WTC11 (cell line): ENCODE measurements around the gene S100A8. TPM values are rescaled to one million over a fixed set of nuclear protein-coding genes. Genes with fewer than 3 reads are reported as not detected.

Source experiments
- ATAC-seq: fragments of 200-7000 bp; cut with Tn5 transposase; 2 replicates; pipeline ENCODE4 v1.10.0; 2021; ENCODE audit warnings: mild to moderate bottlenecking, moderate library complexity
- CTCF ChIA-PET: fragments of 300-600 bp; sonication (Branson Sonifier 250); formaldehyde crosslinking; loops from one replicate; lab custom pipeline; 2021; ENCODE audit warnings: antibody characterized with exemption; lab: Charles Lee
- POLR2A ChIA-PET: fragments of 350-600 bp; sonication (Branson Sonifier 250); formaldehyde crosslinking; loops from one replicate; lab custom pipeline; 2021; ENCODE audit warnings: antibody characterized with exemption; lab: Charles Lee
- DNase-seq: peaks from one replicate; pipeline ENCODE4 v3.0.0; 2021; ENCODE audit warnings: low spot score
- H3K27ac Mint-ChIP-seq: 2 replicates; pipeline ENCODE4 v1.8.0; 2021; ENCODE audit warnings: mixed read lengths
- H3K27me3 Mint-ChIP-seq: 2 replicates; pipeline ENCODE4 v1.8.0; 2021; ENCODE audit warnings: low read depth, mild to moderate bottlenecking, moderate library complexity, mixed read lengths
- H3K36me3 Mint-ChIP-seq: 2 replicates; pipeline ENCODE4 v1.8.0; 2021; ENCODE audit warnings: mixed read lengths
- H3K4me1 Mint-ChIP-seq: 2 replicates; pipeline ENCODE4 v1.8.0; 2022; ENCODE audit warnings: mixed read lengths
- H3K4me3 Mint-ChIP-seq: 2 replicates; pipeline ENCODE4 v1.8.0; 2021; ENCODE audit warnings: mild to moderate bottlenecking, moderate library complexity, mixed read lengths
- H3K9me3 Mint-ChIP-seq: 2 replicates; pipeline ENCODE4 v1.8.0; 2021; ENCODE audit warnings: mixed read lengths
- AR ChIP-seq: fragments of 250-450 bp; sonication (Bioruptor Pico); IDR thresholded peaks from 2 replicates; pipeline ENCODE4 v1.9.0; 2021; ENCODE audit warnings: mild to moderate bottlenecking
- ATF1 ChIP-seq: sonication (generic); formaldehyde crosslinking; IDR thresholded peaks from 2 replicates; pipeline ENCODE4 v1.8.1; 2023; ENCODE audit warnings: mild to moderate bottlenecking, moderate library complexity, missing genetic modification reagents
- ATF2 ChIP-seq: sonication (generic); formaldehyde crosslinking; IDR thresholded peaks from 2 replicates; pipeline ENCODE4 v1.8.1; 2022; ENCODE audit warnings: low read depth, missing genetic modification reagents, borderline replicate concordance
- E2F4 ChIP-seq: sonication (generic); formaldehyde crosslinking; IDR thresholded peaks from 2 replicates; pipeline ENCODE4 v1.8.1; 2022; ENCODE audit warnings: low read depth, mild to moderate bottlenecking, moderate library complexity, missing genetic modification reagents, borderline replicate concordance
- FOXK1 ChIP-seq: sonication (generic); formaldehyde crosslinking; IDR thresholded peaks from 2 replicates; pipeline ENCODE4 v1.8.0; 2022; ENCODE audit warnings: mild to moderate bottlenecking, moderate library complexity, missing genetic modification reagents
- FOXP1 ChIP-seq: sonication (generic); formaldehyde crosslinking; IDR thresholded peaks from 2 replicates; pipeline ENCODE4 v1.8.0; 2022; ENCODE audit warnings: missing genetic modification reagents, mild to moderate bottlenecking, moderate library complexity, borderline replicate concordance
- KAT7 ChIP-seq: sonication (generic); formaldehyde crosslinking; IDR thresholded peaks from 2 replicates; pipeline ENCODE4 v1.8.1; 2023; ENCODE audit warnings: missing genetic modification reagents, mild to moderate bottlenecking, borderline replicate concordance
- OVOL2 ChIP-seq: fragments of 250-450 bp; sonication (Bioruptor Pico); IDR thresholded peaks from 2 replicates; pipeline ENCODE4 v1.9.0; 2021; ENCODE audit warnings: mild to moderate bottlenecking, borderline replicate concordance
- RORB ChIP-seq: fragments of 250-450 bp; sonication (Bioruptor Pico); IDR thresholded peaks from 2 replicates; pipeline ENCODE4 v1.9.0; 2021; ENCODE audit warnings: mild to moderate bottlenecking
- SMAD3 ChIP-seq: sonication (generic); formaldehyde crosslinking; IDR thresholded peaks from 2 replicates; pipeline ENCODE4 v1.8.0; 2022; ENCODE audit warnings: missing genetic modification reagents, mild to moderate bottlenecking, borderline replicate concordance
- SMAD4 ChIP-seq: sonication (generic); formaldehyde crosslinking; IDR thresholded peaks from 2 replicates; pipeline ENCODE4 v1.8.0; 2022; ENCODE audit warnings: mild to moderate bottlenecking, missing genetic modification reagents
- SOX15 ChIP-seq: fragments of 250-450 bp; sonication (Bioruptor Pico); IDR thresholded peaks from 2 replicates; pipeline ENCODE4 v1.9.0; 2021; ENCODE audit warnings: mild to moderate bottlenecking
- USF1 ChIP-seq: sonication (generic); formaldehyde crosslinking; IDR thresholded peaks from 2 replicates; pipeline ENCODE4 v1.8.0; 2022; ENCODE audit warnings: mild to moderate bottlenecking, missing genetic modification reagents
- ZMAT4 ChIP-seq: fragments of 250-450 bp; sonication (Bioruptor Pico); IDR thresholded peaks from 2 replicates; pipeline ENCODE4 v1.9.0; 2021; ENCODE audit warnings: mild to moderate bottlenecking
- ZNF121 ChIP-seq: sonication (generic); formaldehyde crosslinking; IDR thresholded peaks from 2 replicates; pipeline ENCODE4 v1.8.0; 2023; ENCODE audit warnings: missing genetic modification reagents
- ZNF396 ChIP-seq: fragments of 250-450 bp; sonication (Bioruptor Pico); IDR thresholded peaks from 2 replicates; pipeline ENCODE4 v1.8.0; 2021; ENCODE audit warnings: mild to moderate bottlenecking, moderate library complexity, borderline replicate concordance
- ZNF416 ChIP-seq: fragments of 250-450 bp; sonication (Bioruptor Pico); IDR thresholded peaks from 2 replicates; pipeline ENCODE4 v1.9.0; 2021; ENCODE audit warnings: mild to moderate bottlenecking, inconsistent platforms
- total RNA-seq: library from RNA; stranded (reverse); gene quantifications from 3 replicates; pipeline ENCODE4 v1.2.3, GENCODE V29; 2021
- TF ChIP-seq, protein P1 (sequence below): sonication (generic); formaldehyde crosslinking; IDR thresholded peaks from 2 replicates; pipeline ENCODE4 v1.8.1; 2023; ENCODE audit warnings: mild to moderate bottlenecking, missing genetic modification reagents

S100A8 gene
- total RNA-seq, 1 experiment from 2014 or later, result not detected

DNA sequence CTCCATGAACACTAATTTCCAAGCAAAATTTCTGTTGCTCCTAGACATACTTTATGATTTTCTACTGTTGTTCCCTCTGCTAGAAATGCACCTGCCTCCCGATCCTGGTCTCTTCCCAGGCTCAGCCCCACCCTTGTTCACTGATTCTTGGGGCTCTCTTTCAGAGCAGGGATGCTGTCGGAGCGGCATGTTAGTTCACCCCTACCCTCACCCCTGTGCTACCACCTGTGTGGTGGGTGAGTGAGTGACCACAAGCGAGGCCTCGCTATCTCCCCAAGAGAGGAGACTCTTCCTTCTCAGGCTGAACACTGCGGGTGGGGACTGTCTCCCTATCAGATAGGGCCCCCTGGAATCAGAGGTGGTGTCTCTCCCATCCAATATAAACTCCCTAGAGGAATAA lies 4.9 kb upstream of the S100A8 start:
- POLR2A ChIA-PET, result no interaction called here
- Mint-ChIP-seq H3K27ac (no peak overlapping the region), H3K9me3 (no peaks in the 10 kb centered on the region)
- TF ChIP-seq SMAD4 (no peak), ATF1 (no peak), OVOL2 (CRISPR knock-in tag) (no peak), ZNF121 (CRISPR knock-in tag) (no peak), ZNF416 (no peak), USF1 (CRISPR knock-in tag) (no peak), RORB (CRISPR knock-in tag) (no peak), AR (CRISPR knock-in tag) (no peak), KAT7 (CRISPR knock-in tag) (no peak), E2F4 (CRISPR knock-in tag) (no peak), ZNF396 (CRISPR knock-in tag) (no peak), FOXK1 (CRISPR knock-in tag) (no peak), ZMAT4 (CRISPR knock-in tag) (no peak), SMAD3 (CRISPR knock-in tag) (no peak), ATF2 (CRISPR knock-in tag) (no peak), SOX15 (CRISPR knock-in tag) (no peak), FOXP1 (CRISPR knock-in tag) (no peak)
- TF ChIP-seq, protein P1, sequence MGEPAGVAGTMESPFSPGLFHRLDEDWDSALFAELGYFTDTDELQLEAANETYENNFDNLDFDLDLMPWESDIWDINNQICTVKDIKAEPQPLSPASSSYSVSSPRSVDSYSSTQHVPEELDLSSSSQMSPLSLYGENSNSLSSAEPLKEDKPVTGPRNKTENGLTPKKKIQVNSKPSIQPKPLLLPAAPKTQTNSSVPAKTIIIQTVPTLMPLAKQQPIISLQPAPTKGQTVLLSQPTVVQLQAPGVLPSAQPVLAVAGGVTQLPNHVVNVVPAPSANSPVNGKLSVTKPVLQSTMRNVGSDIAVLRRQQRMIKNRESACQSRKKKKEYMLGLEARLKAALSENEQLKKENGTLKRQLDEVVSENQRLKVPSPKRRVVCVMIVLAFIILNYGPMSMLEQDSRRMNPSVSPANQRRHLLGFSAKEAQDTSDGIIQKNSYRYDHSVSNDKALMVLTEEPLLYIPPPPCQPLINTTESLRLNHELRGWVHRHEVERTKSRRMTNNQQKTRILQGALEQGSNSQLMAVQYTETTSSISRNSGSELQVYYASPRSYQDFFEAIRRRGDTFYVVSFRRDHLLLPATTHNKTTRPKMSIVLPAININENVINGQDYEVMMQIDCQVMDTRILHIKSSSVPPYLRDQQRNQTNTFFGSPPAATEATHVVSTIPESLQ (CRISPR knock-in tag), result no peak
- TF ChIP-seq, all 79 proteins: peak for 0
- Mint-ChIP-seq H3K27me3 (peaks cover 4% of the 10 kb centered on the region), H3K4me1 (no peaks in the 10 kb centered on the region; the same call in 1 of the 2 replicates), H3K36me3 (no peaks in the 10 kb centered on the region), H3K4me3 (no peak overlapping the region)
- ATAC-seq, result no peak
- DNase-seq, result no peak
- CTCF ChIA-PET, result interaction anchor here (0.7 to 5.7 kb wide), 6 partner anchors 9 to 100 kb away, joined by 3 to 34 read pairs (median 4); partner anchors contain the start of gene PGLYRP4
